NCI-H1092 (cell line): ENCODE data around the gene STK40.

Source experiments
- DNase-seq: peaks from one replicate; lab custom pipeline; 2025; lab: John Stamatoyannopoulos, UW

STK40 gene

GRCh38 chr1:36372617-36373016 is 13.1 kb downstream of the STK40 start:
- no peak for DNase-seq

GRCh38 chr1:36369061-36369861 is 16.5 kb downstream of the STK40 start:
- DNase-seq: peak; percentile 68

GRCh38 chr1:36367798-36368197 is 17.9 kb downstream of the STK40 start:
- no peak for DNase-seq

GRCh38 chr1:36367066-36367465 is 18.7 kb downstream of the STK40 start:
- no peak for DNase-seq

- DNase-seq: no peak
These were observed 19.5 kb downstream of the STK40 start for GRCh38 chr1:36366091-36366661.

- DNase-seq: no peak
These were observed 20.3 kb downstream of the STK40 start for GRCh38 chr1:36365381-36365780.

- no peak for DNase-seq
These were observed 25.7 kb downstream of the STK40 start for GRCh38 chr1:36359911-36360550.

- no peak for DNase-seq
These were observed 26.3 kb downstream of the STK40 start for GRCh38 chr1:36359383-36359782.

GRCh38 chr1:36358514-36359084 is 27.1 kb downstream of the STK40 start:
- no peak for DNase-seq

- DNase-seq: no peak
These were observed 29.9 kb downstream of the STK40 start for GRCh38 chr1:36355811-36356210.

- DNase-seq: no peak
These were observed 31.2 kb downstream of the STK40 start for GRCh38 chr1:36354486-36354885.

- no peak for DNase-seq
These were observed 32.5 kb downstream of the STK40 start for GRCh38 chr1:36352910-36353878.

- DNase-seq: no peak
These were observed 33.4 kb downstream of the STK40 start for GRCh38 chr1:36352125-36352909.

GRCh38 chr1:36351227-36351977 is 34.3 kb downstream of the STK40 start:
- DNase-seq: no peak

GRCh38 chr1:36350659-36351226 is 35.0 kb downstream of the STK40 start:
- DNase-seq: no peak

- no peak for DNase-seq
These were observed 35.9 kb downstream of the STK40 start for GRCh38 chr1:36349839-36350238.

GRCh38 chr1:36349241-36349671 is 36.5 kb downstream of the STK40 start:
- no peak for DNase-seq

GRCh38 chr1:36346741-36347370 is 38.9 kb downstream of the STK40 start:
- no peak for DNase-seq

GRCh38 chr1:36345353-36345752 is 40.4 kb downstream of the STK40 start:
- DNase-seq: no peak

GRCh38 chr1:36344395-36344680 is 41.4 kb downstream of the STK40 start:
- no peak for DNase-seq
